Measurements from ENCODE around the gene CYTH4. TPM values are rescaled to one million over a fixed set of nuclear protein-coding genes. Genes with fewer than 3 reads are reported as not detected.

Gene CYTH4
- total RNA-seq, 1 donor from 2014 or later: not detected

DNA sequence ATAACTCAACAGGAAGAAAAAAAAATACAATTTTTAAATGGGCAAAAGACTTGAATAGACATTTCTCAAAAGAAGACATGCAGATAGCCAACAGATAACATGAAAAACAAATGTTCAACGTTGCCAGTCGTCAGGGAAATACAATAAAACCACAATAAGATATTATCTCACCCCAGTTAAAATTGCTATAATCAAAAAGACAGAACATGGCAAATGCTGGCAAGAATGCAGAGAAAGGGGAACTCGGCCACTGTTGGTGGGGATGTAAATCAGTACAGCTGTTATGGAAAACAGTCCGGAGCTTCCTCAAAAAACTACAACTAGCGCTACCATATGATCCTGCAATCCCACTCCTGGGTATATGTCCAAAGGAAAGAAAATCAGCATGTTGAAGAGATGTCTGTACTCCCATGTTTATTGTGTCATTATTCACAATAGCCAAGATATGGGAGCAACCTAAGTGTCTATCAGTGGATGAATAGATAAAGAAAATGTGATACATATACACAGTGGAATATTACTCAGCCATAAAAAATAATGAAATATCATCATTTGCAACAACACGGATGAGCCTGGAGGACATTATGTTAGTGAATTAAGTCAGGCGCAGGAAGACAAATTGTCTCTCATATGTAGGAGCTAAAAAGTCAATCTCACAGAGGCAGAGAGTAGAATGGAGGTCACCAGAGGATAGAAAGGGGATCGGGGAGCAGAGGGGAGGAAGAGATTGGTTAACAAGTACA is 12.2 kb upstream of the CYTH4 start:
- Mint-ChIP-seq H3K27me3 (ENCODE audit: low read depth) (peaks cover 2% of the 10 kb centered on the region), H3K4me3 (ENCODE audit: unreplicated experiment) (no peak overlapping the region), H3K9me3 (ENCODE audit: low read depth) (no peaks in the 10 kb centered on the region), H3K4me1 (ENCODE audit: low read depth) (peaks cover 12% of the 10 kb centered on the region), H3K36me3 (ENCODE audit: low read depth) (peaks cover 2% of the 10 kb centered on the region), H3K27ac (ENCODE audit: unreplicated experiment) (no peak overlapping the region)
- no peak for TF ChIP-seq CTCF (IDR thresholded peaks at IDR 0.05)
- no peak for DNase-seq (ENCODE audit: low spot score)

GRCh38 chr22:37270928-37271650 is 11.2 kb upstream of the CYTH4 start:
- H3K4me3 Mint-ChIP-seq (ENCODE audit: unreplicated experiment): no peak overlapping the region
- peak; percentile 14 for DNase-seq (ENCODE audit: low spot score)
- H3K9me3 Mint-ChIP-seq (ENCODE audit: low read depth): no peaks in the 10 kb centered on the region
- H3K4me1 Mint-ChIP-seq (ENCODE audit: low read depth): peaks cover 12% of the 10 kb centered on the region
- H3K27ac Mint-ChIP-seq (ENCODE audit: unreplicated experiment): no peak overlapping the region
- H3K27me3 Mint-ChIP-seq (ENCODE audit: low read depth): peaks cover 2% of the 10 kb centered on the region
- no peak for TF ChIP-seq CTCF (IDR thresholded peaks at IDR 0.05)
- H3K36me3 Mint-ChIP-seq (ENCODE audit: low read depth): no peaks in the 10 kb centered on the region

GRCh38 chr22:37273126-37273845 is 9.0 kb upstream of the CYTH4 start:
- H3K36me3 Mint-ChIP-seq (ENCODE audit: low read depth): no peaks in the 10 kb centered on the region
- peaks cover 5% of the 10 kb centered on the region for H3K4me1 Mint-ChIP-seq (ENCODE audit: low read depth)
- no peak overlapping the region for H3K4me3 Mint-ChIP-seq (ENCODE audit: unreplicated experiment)
- H3K27me3 Mint-ChIP-seq (ENCODE audit: low read depth): peaks cover 2% of the 10 kb centered on the region
- TF ChIP-seq CTCF (IDR thresholded peaks at IDR 0.05): no peak
- no peaks in the 10 kb centered on the region for H3K9me3 Mint-ChIP-seq (ENCODE audit: low read depth)
- no peak for DNase-seq (ENCODE audit: low spot score)
- H3K27ac Mint-ChIP-seq (ENCODE audit: unreplicated experiment): peak overlapping the region; percentile 9

DNA sequence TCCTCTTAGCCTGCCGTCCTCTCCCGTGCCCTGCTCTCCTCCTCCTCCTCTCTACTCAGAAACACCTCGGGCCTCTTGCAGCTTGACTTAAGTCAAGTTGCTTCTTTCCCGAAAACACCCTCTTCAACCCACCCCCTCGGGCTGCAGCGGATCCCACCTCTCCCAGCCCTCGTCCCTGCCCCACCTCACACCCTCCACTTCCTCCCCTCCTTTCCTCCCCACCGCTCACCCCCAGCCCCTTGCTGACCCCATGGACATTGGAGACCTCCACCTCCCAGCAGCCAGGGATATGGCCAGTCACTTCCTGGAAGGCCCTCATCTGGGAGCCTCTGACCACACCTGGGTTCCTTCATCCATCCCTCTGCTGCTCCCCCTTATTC is 8.5 kb upstream of the CYTH4 start:
- no peak for TF ChIP-seq CTCF (IDR thresholded peaks at IDR 0.05)
- H3K4me1 Mint-ChIP-seq (ENCODE audit: low read depth): peaks cover 5% of the 10 kb centered on the region
- no peaks in the 10 kb centered on the region for H3K36me3 Mint-ChIP-seq (ENCODE audit: low read depth)
- no peak for DNase-seq (ENCODE audit: low spot score)
- H3K9me3 Mint-ChIP-seq (ENCODE audit: low read depth): no peaks in the 10 kb centered on the region
- H3K27me3 Mint-ChIP-seq (ENCODE audit: low read depth): peaks cover 2% of the 10 kb centered on the region
- no peak overlapping the region for H3K4me3 Mint-ChIP-seq (ENCODE audit: unreplicated experiment)
- no peak overlapping the region for H3K27ac Mint-ChIP-seq (ENCODE audit: unreplicated experiment)

DNA sequence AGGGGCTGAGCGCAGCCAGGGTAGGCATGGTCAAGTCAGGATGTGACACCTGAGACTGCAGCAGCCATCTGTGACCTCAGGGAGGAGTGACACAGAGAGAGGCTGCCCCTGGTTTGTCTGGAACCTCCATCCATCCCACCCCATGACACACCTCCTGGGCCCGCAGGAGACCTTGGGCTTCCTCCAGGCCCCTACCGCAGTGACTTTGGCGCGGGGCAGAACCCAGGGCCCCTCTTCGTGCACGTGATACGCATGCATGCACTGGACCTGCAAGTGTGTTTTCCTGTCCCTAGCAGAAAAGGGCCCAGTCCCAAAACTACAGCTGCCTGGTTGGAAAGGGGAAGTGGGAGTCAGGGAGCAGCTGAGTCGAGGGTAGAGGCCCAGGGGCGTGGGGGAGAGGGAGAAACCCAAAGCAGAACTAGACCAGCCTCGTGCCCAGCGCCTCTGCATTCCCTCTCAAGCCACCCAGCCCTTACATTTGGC is 7.9 kb upstream of the CYTH4 start:
- Mint-ChIP-seq H3K9me3 (ENCODE audit: low read depth) (no peaks in the 10 kb centered on the region), H3K36me3 (ENCODE audit: low read depth) (no peaks in the 10 kb centered on the region), H3K4me3 (ENCODE audit: unreplicated experiment) (no peak overlapping the region), H3K27me3 (ENCODE audit: low read depth) (peaks cover 2% of the 10 kb centered on the region), H3K27ac (ENCODE audit: unreplicated experiment) (no peak overlapping the region), H3K4me1 (ENCODE audit: low read depth) (peaks cover 5% of the 10 kb centered on the region)
- no peak for DNase-seq (ENCODE audit: low spot score)
- no peak for TF ChIP-seq CTCF (IDR thresholded peaks at IDR 0.05)
